Body of pancreas (tissue), 4 donors: ENCODE measurements around the gene QKI.

Experiments used
- POLR2A ChIP-seq, 3 donors: fragments of 450-650 bp; IDR thresholded peaks; one replicate each; pipeline ENCODE4 v1.6.1; 2016; ENCODE audit warnings: antibody characterized with exemption in 3 of 3, mild to moderate bottlenecking in 2 of 3
- TF ChIP-seq, protein P1 (sequence below), 7 experiments: fragments of 450-650 bp in 4 of 7; fragments of 200-600 bp in 3 of 7; sonication (generic) in 3 of 7; IDR thresholded peaks; one replicate each; pipeline ENCODE4 v1.5.1; 2016 to 2019; ENCODE audit warnings: antibody characterized with exemption in 7 of 7

GRCh38 chr6:163485388-163485851 is 70.9 kb downstream of the QKI start:
- TF ChIP-seq, protein P1, sequence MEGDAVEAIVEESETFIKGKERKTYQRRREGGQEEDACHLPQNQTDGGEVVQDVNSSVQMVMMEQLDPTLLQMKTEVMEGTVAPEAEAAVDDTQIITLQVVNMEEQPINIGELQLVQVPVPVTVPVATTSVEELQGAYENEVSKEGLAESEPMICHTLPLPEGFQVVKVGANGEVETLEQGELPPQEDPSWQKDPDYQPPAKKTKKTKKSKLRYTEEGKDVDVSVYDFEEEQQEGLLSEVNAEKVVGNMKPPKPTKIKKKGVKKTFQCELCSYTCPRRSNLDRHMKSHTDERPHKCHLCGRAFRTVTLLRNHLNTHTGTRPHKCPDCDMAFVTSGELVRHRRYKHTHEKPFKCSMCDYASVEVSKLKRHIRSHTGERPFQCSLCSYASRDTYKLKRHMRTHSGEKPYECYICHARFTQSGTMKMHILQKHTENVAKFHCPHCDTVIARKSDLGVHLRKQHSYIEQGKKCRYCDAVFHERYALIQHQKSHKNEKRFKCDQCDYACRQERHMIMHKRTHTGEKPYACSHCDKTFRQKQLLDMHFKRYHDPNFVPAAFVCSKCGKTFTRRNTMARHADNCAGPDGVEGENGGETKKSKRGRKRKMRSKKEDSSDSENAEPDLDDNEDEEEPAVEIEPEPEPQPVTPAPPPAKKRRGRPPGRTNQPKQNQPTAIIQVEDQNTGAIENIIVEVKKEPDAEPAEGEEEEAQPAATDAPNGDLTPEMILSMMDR (IDR thresholded peaks at IDR 0.05): no peak
- no peak for TF ChIP-seq POLR2A (IDR thresholded peaks at IDR 0.05)
